GM11168 (cell line): Measurements from ENCODE around the gene OR7C1.

Experiments used
- in situ Hi-C: fragments of 300-500 bp; cut with MboI; formaldehyde crosslinking; loops from one replicate; pipeline ENCODE4 v1.12.0; 2022; ENCODE audit warnings: low sequenced_read_pairs; ENCODE audit not compliant: unreplicated experiment

OR7C1 gene

DNA sequence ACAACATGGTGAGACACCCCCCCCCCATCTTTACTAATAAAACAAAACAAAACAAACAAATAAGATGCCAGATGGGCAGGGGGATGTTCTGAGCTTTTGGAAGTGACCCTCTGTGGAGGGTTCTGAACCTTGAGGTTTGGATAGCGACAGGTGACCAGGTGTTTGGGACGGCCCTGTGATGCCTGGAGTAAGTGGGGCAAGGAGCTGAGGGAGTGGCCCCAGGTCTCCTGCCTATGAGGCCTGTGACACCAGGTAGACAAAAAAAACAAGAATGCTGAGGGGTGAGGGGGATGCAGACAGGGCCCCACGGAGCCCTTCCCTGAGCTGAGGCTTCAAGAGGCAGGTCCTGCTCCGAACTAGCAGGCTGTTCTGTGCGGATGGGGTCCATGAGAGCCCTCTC, 65.8 kb downstream of the OR7C1 start:
- in situ Hi-C loops, result loop anchor here (5.0 kb wide), 1 partner anchor 372 kb away; no protein-coding TSS in a partner anchor

DNA sequence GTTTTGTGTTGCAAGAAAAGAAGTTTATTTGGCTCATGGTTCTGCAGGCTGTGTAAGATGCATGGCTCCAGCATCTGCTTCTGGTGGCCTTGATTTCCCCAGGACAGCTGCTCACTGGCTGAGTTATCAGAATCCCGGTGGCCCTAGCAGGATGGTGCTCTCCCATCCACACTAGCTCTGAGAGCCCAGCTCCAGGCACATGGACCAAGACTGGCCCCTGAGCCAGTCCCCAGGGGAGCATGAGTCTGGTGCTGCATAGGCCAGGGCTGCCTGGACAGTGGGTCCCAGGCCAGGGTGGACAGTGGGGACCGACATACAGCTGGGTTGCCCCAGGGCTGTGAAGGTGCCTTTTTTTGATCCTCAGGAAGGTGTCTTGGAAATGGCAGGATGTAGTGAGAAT, 67.0 kb downstream of the OR7C1 start:
- in situ Hi-C loops, result loop anchor here (5.0 kb wide), 1 partner anchor 371 kb away; no protein-coding TSS in a partner anchor

DNA sequence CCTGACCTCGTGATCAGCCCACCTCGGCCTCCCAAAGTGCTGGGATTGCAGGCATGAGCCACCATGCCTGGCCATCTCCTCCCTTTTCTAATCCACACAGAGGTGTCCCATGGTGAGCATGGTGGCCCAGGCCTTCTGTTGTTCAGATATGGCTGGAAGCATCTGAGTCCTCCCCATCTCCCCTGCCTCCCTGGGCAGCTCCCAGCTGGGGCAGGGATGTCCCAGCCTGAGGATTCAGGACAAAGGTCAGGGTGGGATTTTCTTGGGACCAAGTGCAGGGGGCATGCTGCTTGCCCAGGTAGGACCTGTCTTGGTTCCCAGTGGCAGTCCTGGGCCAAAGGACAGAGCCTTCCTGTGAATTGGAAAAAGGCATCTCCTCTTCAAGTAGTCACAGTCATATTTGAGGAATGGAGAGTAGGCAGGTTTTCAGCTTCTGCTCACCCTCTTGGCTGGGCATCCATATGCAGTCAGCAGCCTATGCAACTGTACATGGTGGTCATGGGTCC, 67.5 kb downstream of the OR7C1 start:
- in situ Hi-C loops, result loop anchor here (5.0 kb wide), 1 partner anchor 370 kb away; no protein-coding TSS in a partner anchor

DNA sequence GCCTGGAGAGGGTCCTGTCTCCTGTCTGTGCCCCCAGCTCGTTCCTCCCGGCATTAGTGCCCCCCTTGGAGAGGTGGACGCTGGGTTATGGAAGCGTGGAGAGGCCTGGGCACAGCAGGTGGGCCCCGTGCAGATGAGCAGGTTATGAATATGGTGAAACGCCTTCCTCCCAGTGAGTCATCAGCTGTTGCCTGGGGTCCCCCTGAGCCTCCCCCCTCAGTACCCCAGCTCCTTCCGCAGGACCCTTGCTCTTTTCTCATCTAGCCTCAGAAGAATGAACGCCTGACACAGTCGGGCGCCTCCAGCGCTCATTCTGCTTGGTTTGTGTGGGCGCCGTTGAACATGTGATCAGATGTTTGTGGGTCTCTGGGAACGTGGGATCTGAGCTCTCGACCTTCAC, 69.1 kb downstream of the OR7C1 start:
- in situ Hi-C loops, result loop anchor here (5.0 kb wide), 1 partner anchor 369 kb away; no protein-coding TSS in a partner anchor

DNA sequence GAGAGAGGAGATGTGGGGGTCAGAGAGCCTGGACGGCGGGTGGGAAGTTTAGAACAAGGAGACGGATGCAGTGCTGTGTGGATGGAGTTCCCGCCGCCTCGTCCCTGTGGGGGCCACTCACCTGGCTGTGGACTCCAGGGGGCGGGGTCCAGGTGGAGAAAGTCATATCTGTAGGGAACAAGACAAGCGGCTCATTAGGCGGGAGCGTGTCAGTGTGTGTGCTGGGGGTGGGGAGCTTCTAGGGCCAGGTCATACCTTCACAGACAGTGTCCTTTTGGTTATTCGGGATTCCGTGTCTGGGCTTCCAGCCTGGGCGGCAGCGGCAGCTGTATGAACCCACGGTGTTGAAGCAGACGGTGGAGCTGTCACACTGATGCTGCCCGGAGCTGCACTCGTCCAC, 69.6 kb downstream of the OR7C1 start:
- in situ Hi-C loops, result loop anchor here (5.0 kb wide), 1 partner anchor 368 kb away; no protein-coding TSS in a partner anchor

DNA sequence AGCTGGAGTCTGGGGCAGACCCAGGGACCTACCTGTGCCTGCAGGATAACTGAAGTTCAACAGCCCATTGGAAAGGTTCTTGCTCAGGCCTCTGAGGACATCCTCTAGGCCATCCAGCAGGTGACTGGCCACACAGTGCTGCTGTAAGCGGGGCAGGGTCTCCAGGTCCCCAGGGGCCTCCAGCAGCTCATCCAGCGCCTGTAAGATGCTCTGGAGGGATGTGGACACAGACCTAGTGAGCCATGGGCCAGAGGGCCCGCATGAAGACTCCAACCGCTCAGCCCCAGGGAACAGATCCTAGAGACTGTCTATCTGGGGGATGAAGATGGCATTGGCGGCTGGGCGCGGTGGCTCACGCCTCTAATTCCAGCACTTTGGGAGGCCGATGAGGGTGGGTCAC, 70.6 kb downstream of the OR7C1 start:
- in situ Hi-C loops, result no loop called here

DNA sequence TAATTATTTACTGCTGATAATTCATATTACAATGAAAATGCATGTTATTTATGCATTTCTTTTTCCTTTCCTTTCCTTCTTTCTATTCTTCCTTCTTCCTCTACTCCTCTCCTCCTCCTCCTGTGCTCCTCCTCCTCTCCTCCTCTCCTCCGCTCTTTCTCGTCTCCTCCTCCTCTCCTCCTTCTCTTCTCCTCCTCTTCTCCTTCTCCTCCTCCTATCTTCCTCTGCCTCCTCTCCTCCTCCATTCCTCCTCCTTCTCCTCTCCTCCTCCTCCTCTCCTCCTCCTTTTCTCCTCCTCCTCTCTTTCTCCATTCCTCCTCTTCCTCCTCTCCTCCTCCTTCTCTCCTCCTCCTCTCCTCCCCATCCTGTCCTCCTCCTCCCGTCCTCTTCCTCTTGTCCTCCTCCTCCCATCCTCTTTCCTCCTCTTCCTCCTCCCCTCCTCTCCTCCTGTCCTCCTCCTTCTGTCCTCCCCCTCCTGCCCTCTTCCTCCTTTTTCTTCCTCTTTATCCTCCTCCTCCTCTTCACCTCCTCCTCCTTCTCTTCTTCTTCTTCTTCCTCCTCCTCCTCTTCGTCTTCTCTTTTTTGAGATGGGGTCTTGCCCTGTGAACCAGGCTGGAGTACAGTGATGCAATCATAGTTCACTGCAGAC, 71.4 kb downstream of the OR7C1 start:
- in situ Hi-C loops, result no loop called here

DNA sequence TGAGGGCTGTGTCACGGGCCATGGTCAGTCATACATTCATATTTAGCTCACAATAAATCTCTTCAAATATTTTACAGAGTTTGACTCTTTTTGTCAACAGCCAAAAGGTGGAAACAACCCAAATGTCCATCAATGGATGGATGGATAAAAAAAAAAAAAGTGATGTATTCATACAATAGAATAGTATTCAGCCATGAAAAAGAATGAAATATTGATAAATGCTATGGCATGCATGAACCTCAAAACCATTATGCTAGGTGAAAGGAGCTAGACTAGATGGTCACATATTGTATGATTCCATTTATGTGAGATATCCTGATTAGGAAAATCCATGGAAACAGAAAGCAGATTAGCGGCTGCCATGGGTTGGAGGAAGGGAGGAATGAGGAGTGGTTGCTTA, 72.9 kb downstream of the OR7C1 start:
- in situ Hi-C loops, result no loop called here

DNA sequence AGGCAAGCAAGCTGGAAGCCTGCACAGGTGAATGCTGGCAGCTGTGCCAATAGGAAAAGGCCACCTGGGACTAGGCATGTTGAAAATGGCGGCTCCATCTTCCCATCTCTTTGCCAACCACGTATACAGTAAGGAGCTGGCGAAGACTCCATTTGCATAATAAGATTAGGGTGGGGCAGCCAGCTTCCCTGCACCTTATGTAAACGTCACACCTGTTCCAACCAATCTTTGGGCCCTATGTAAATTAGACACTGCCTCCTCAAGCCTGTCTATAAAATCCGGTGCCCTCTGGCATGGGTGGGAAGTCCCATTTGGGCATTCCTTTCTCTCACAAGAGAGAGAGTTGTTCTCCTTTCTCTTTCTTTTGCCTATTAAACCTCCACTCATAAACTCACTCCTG, 73.4 kb downstream of the OR7C1 start:
- in situ Hi-C loops, result no loop called here

DNA sequence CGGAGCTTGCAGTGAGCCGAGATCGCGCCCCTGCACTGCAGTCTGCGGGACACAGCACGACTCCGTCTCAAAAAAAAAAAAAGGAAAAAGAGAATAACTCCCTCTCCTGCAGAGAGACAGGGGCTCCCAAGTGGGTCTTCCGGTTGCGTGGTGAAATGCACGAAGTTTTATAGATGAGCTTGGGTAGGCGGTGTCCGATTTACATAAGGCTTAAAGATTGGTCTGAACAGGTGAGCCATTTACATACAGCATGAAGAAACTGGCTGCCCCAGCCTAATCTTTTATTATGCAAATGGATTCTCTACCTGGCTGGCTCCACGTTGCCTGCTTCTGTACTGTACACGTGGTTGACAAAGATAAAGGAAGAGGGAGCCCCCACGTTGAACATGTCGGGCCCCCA, 76.2 kb downstream of the OR7C1 start:
- in situ Hi-C loops, result no loop called here

DNA sequence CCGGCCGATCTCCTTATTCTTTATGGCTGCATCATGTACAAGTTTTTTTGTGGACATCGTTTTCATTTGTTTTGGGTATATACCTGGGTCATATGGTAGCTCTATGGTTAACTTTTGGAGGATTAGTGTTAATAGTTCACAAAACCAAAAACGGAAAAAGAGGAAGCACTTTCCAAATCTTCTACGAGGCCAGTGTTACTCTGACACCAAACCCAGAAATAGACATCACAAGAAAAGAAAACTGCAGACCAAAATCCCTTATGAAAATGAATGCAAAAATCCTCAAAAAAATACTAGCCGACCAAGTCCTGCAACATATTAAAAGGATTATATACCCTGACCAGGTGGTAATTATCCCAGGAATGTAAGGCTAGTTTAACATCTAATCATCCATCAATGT, 86.4 kb downstream of the OR7C1 start:
- in situ Hi-C loops, result no loop called here
